Measurements from ENCODE around the gene APRT.

DNA sequence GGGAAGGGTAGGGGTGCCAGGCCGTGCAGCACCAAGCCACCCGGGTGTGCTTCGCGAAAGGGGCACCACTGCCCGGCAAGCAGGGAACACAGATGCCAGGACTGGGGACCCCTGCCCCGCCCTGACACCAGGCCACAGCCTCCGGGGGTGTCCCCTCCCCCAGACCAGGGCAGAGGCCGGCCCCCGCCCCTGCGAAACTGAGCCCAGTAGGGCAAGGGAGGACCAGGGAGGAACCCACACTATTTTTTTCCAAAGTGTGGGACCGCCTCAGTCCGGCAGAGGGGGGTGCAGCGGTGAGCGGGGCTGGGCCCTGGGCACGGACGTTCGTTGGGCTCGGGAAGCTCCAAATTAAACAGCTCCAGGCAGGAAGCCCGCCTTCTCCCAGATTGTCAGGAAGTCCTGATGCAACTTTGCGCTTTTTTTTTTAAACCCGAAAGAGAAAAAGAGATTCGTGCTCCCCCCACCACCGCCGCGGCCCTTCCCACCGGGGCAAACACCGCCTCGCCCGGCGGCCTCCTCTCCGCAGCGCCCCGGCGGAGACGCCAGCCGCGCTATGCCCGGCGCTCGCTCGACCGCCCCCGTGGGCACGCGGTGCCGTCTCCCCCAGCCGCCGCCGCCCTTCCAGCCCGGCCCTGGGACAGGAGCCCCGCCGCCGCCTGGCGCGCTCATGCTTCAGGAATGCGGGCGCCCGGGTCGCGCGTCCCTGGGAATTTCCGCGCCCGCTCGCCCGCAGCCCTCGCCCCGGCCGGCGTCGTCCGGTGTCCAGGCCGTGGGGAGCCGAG lies 27.5 kb downstream of the APRT start:
- TF ChIP-seq CTCF (conservative IDR thresholded peaks at IDR 0.05; ENCODE audit: low read depth, low read length) (peak; percentile 35; the same call in 1 of the 2 replicates), EZH2 (IDR thresholded peaks at IDR 0.05; ENCODE audit: low read length, unreplicated experiment) (no peak), EZH2phosphoT487 (IDR thresholded peaks at IDR 0.05; ENCODE audit: borderline replicate concordance, low read length) (no peak)
